Gastroesophageal sphincter (tissue), 4 donors: ENCODE measurements around the gene ZSWIM1. TPM values are rescaled to one million over a fixed set of nuclear protein-coding genes. Genes with fewer than 3 reads are reported as not detected.
A peak's percentile ranks its signal among the peaks of the same experiment; 100 is the strongest.
"Not testable (repeated sequence)": the region's sequence is repeated elsewhere in the genome, so short reads cannot be mapped to it uniquely, and the experiment has no call there.

Source experiments
- ATAC-seq: fragments of 150-250 bp; one replicate; pipeline ENCODE4 v1.9.1; 2016; ENCODE audit warnings: mild to moderate bottlenecking, moderate library complexity
- H3K27ac ChIP-seq, 4 donors: fragments of 200-600 bp; sonication (generic) in 3 of 4; 1 replicate in 3 of 4; 2 replicates in 1 of 4; pipeline ENCODE4 v1.5.1; 2016 to 2019
- H3K27me3 ChIP-seq: fragments of 200-600 bp; sonication (generic); one replicate; pipeline ENCODE4 v1.5.1; 2019
- H3K36me3 ChIP-seq, 2 donors: fragments of 200-600 bp; sonication (generic); one replicate each; pipeline ENCODE4 v1.5.1; 2019; ENCODE audit warnings: control low read depth in 1 of 2
- H3K4me1 ChIP-seq, 3 donors: fragments of 200-600 bp; sonication (generic); 1 replicate in 2 of 3; 2 replicates in 1 of 3; pipeline ENCODE4 v1.5.1; 2016 to 2019; ENCODE audit warnings: control low read depth in 2 of 3
- H3K4me3 ChIP-seq, 2 donors: fragments of 200-600 bp; sonication (generic); one replicate each; pipeline ENCODE4 v1.5.1; 2019; ENCODE audit warnings: mild to moderate bottlenecking in 1 of 2, moderate library complexity in 1 of 2
- H3K9me3 ChIP-seq, 3 donors: fragments of 200-600 bp; sonication (generic); one replicate each; pipeline ENCODE4 v1.5.1; 2017 to 2019; ENCODE audit warnings: control low read depth in 2 of 3
- EP300 ChIP-seq: sonication (generic); formaldehyde crosslinking; IDR thresholded peaks from one replicate; pipeline ENCODE4 v1.6.1; 2017; ENCODE audit warnings: antibody characterized with exemption, mild to moderate bottlenecking
- POLR2A ChIP-seq, 2 donors: fragments of 450-650 bp; IDR thresholded peaks; one replicate each; pipeline ENCODE4 v1.6.1; 2017; ENCODE audit warnings: antibody characterized with exemption in 2 of 2, mild to moderate bottlenecking in 2 of 2, moderate library complexity in 1 of 2
- POLR2AphosphoS5 ChIP-seq: sonication (generic); formaldehyde crosslinking; IDR thresholded peaks from one replicate; pipeline ENCODE4 v1.6.1; 2017; ENCODE audit warnings: antibody characterized with exemption
- WGBS, 2 donors: methylation state at CpG; one replicate each; pipeline ENCODE4 v1.1.5; 2018; ENCODE audit warnings: low coverage in 1 of 2; 5-methylcytosine and 5-hydroxymethylcytosine counted together
- total RNA-seq, 4 donors: library from RNA; depleted of rRNA; stranded (reverse); fragments of >200 nt; gene quantifications; one replicate each; pipeline ENCODE4 v1.1.0, GENCODE V29; 2016
- TF ChIP-seq, protein P1 (sequence below), 4 experiments: fragments of 200-600 bp in 2 of 4; fragments of 450-650 bp in 2 of 4; sonication (generic) in 1 of 4; IDR thresholded peaks; one replicate each; pipeline ENCODE4 v1.5.1; 2017 to 2019; ENCODE audit warnings: antibody characterized with exemption in 4 of 4, mild to moderate bottlenecking in 2 of 4, moderate library complexity in 2 of 4

The ZSWIM1 gene
- total RNA-seq, 4 donors from 2014 or later, result 6.6 to 11.9 (median 9.1) TPM

DNA sequence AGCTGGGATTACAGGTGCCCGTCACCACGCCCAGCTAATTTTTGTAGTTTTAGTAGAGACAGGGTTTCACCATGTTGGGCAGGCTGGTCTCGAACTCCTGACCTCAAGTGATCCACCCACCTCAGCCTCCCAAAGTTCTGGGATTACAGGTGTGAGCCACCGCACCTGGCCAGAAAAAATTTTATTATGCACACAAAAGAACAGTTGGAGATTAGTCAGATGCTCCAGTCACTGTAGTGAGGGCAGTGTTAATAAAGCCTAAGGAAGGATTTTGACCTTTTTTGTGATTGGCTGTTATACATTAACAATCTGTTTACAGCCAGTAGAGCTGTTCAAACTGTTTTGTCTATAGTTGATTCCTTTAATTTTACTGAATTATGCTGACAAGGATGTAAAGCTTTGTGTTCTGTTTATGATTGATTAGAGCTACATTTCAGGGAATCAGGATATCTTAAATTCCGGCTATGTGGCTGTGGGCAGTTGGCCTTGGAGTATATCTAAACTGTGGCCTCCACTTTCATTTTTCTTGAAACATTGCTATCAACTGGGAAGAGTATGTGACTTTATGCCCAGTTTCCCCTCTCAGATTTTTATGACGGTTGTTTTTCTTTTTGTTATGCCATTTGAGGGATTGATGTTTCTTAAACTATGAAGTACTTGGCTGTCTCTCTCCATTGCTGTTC is 13.8 kb upstream of the ZSWIM1 start:
- Histone ChIP-seq H3K27ac (peak overlapping the region in 2 of 4 donors; percentile 1 to 29), H3K9me3 (no peaks in the 10 kb centered on the region), H3K4me3 (no peak overlapping the region), H3K36me3 (peaks cover 0 to under 1% of the 10 kb centered on the region in 2 donors), H3K27me3 (no peaks in the 10 kb centered on the region), H3K4me1 (peaks cover 0 to 15% (median 0%) of the 10 kb centered on the region in 3 donors)
- ATAC-seq, result no peak
- TF ChIP-seq, protein P1, sequence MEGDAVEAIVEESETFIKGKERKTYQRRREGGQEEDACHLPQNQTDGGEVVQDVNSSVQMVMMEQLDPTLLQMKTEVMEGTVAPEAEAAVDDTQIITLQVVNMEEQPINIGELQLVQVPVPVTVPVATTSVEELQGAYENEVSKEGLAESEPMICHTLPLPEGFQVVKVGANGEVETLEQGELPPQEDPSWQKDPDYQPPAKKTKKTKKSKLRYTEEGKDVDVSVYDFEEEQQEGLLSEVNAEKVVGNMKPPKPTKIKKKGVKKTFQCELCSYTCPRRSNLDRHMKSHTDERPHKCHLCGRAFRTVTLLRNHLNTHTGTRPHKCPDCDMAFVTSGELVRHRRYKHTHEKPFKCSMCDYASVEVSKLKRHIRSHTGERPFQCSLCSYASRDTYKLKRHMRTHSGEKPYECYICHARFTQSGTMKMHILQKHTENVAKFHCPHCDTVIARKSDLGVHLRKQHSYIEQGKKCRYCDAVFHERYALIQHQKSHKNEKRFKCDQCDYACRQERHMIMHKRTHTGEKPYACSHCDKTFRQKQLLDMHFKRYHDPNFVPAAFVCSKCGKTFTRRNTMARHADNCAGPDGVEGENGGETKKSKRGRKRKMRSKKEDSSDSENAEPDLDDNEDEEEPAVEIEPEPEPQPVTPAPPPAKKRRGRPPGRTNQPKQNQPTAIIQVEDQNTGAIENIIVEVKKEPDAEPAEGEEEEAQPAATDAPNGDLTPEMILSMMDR (IDR thresholded peaks at IDR 0.05), result no peak
- TF ChIP-seq POLR2A (IDR thresholded peaks at IDR 0.05), result no peak
- no peak for TF ChIP-seq POLR2AphosphoS5
- no peak for TF ChIP-seq EP300
- WGBS, 2 donors, result 51 to 77% methylated on average over 2 to 6 of the region's 6 CpGs

DNA sequence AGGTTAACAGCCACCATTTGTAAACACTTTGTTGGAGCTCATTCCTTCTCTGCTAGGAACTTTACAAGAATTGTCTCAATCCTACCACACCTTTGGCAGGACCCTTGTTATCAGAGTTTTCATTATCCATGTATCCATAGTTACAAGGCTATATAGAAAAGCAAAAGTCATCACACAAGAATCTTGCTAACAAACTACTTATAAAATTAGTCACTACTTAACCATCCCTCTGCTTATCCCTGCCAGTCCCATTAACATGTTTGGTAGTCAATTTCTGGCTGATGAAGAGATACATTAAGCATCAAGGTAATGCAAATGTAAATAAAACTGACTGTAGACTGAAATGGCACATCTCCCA is 13.2 kb upstream of the ZSWIM1 start:
- no peak for ATAC-seq
- no peak for TF ChIP-seq POLR2AphosphoS5
- no peak for TF ChIP-seq EP300
- TF ChIP-seq POLR2A (IDR thresholded peaks at IDR 0.05), result no peak
- TF ChIP-seq, protein P1 (IDR thresholded peaks at IDR 0.05), result no peak
- Histone ChIP-seq H3K27me3 (no peaks in the 10 kb centered on the region), H3K9me3 (no peaks in the 10 kb centered on the region), H3K27ac (peak overlapping the region in 2 of 4 donors; percentile 1 to 29), H3K4me1 (peaks cover 0 to 15% (median 0%) of the 10 kb centered on the region in 3 donors), H3K4me3 (no peak overlapping the region), H3K36me3 (peaks cover 0 to 6% of the 10 kb centered on the region in 2 donors)

GRCh38 chr20:45872626-45873025 is 8.4 kb upstream of the ZSWIM1 start:
- Histone ChIP-seq H3K4me1 (peaks cover 0 to 7% (median 0%) of the 10 kb centered on the region in 3 donors), H3K4me3 (no peak overlapping the region), H3K9me3 (no peaks in the 10 kb centered on the region), H3K27me3 (no peaks in the 10 kb centered on the region), H3K36me3 (peaks cover 0 to 21% of the 10 kb centered on the region in 2 donors), H3K27ac (no peak overlapping the region)
- ATAC-seq, result no peak
- WGBS, 2 donors, result 85 to 94% methylated on average over 3 of the region's 4 CpGs
- TF ChIP-seq, protein P1 (IDR thresholded peaks at IDR 0.05), result no peak
- TF ChIP-seq EP300 (no peak), POLR2AphosphoS5 (no peak), POLR2A (IDR thresholded peaks at IDR 0.05) (no peak)

GRCh38 chr20:45873409-45874103 is 7.5 kb upstream of the ZSWIM1 start:
- no peaks in the 10 kb centered on the region for H3K9me3 ChIP-seq
- H3K4me3 ChIP-seq, result no peak overlapping the region
- no peaks in the 10 kb centered on the region for H3K4me1 ChIP-seq
- no peak for ATAC-seq
- H3K27me3 ChIP-seq, result no peaks in the 10 kb centered on the region
- WGBS, 2 donors, result 63 to 91% methylated on average over 1 of the region's 1 CpG
- TF ChIP-seq EP300, result no peak
- TF ChIP-seq, protein P1 (IDR thresholded peaks at IDR 0.05), result no peak
- TF ChIP-seq POLR2A (IDR thresholded peaks at IDR 0.05), result no peak
- TF ChIP-seq POLR2AphosphoS5, result no peak
- H3K36me3 ChIP-seq, result peaks cover 0 to 30% of the 10 kb centered on the region in 2 donors
- H3K27ac ChIP-seq, result no peak overlapping the region

DNA sequence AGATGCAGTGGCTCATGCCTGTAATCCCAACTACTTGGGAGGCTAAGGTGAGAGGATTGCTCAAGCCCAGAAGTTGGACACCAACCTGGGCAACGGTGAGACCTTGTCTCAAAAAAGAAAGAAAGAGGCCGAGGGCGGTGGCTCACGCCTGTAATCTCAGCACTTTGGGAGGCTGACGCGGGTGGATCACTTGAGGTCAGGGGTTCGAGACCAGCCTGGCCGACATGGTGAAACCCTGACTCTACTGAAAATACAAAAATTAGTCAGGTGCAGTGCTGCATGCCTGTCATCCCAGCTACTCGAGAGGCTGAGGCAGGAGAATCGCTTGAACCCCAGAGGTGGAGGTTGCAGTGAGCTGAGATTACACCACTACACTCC is 6.9 kb upstream of the ZSWIM1 start:
- peaks cover 0 to 31% of the 10 kb centered on the region in 2 donors for H3K36me3 ChIP-seq
- WGBS, 2 donors, result 100% methylated on average over 1 of the region's 10 CpGs; no CpG with 5 or more reads in 1 of the 2 donors
- H3K27me3 ChIP-seq, H3K9me3 ChIP-seq, ATAC-seq, H3K4me1 ChIP-seq, H3K27ac ChIP-seq, H3K4me3 ChIP-seq: not testable (repeated sequence)
